Bronchial epithelial cell (primary cell): ENCODE data around the gene ACOT7. TPM values are rescaled to one million over a fixed set of nuclear protein-coding genes. Genes with fewer than 3 reads are reported as not detected.

ENCODE experiments used
- DNase-seq: peaks from one replicate; pipeline ENCODE4 v3.0.0-alpha.2; 2010; ENCODE audit warnings: low read depth
- FAIRE-seq: peaks from 2 replicates; lab custom pipeline; 2011; peaks lifted over from hg19 to GRCh38; lab: Jason Lieb, UNC
- H3K27me3 ChIP-seq: 2 replicates; pipeline ENCODE4 v1.5.1; 2011; ENCODE audit warnings: low read length; ENCODE audit not compliant: control insufficient read depth, insufficient read depth
- H3K36me3 ChIP-seq: 2 replicates; pipeline ENCODE4 v1.5.1; 2011; ENCODE audit warnings: low read length; ENCODE audit not compliant: control insufficient read depth, insufficient read depth
- H3K4me3 ChIP-seq: 2 replicates; pipeline ENCODE4 v1.5.1; 2011; ENCODE audit warnings: mild to moderate bottlenecking, low read depth, low read length, control low read depth
- total RNA-seq: library from RNA; depleted of rRNA; stranded (reverse); fragments of >200 nt; gene quantifications from 2 replicates; pipeline ENCODE4 v1.2.1, GENCODE V29; 2014
- TF ChIP-seq, protein P1 (sequence below): IDR thresholded peaks from 2 replicates; pipeline ENCODE4 v1.5.1; 2011; ENCODE audit warnings: mild to moderate bottlenecking, moderate library complexity, low read length, control low read depth, inconsistent platforms; ENCODE audit not compliant: insufficient read depth, severe bottlenecking

Gene ACOT7
- total RNA-seq, 1 donor from 2014 or later = 89.8 TPM

DNA sequence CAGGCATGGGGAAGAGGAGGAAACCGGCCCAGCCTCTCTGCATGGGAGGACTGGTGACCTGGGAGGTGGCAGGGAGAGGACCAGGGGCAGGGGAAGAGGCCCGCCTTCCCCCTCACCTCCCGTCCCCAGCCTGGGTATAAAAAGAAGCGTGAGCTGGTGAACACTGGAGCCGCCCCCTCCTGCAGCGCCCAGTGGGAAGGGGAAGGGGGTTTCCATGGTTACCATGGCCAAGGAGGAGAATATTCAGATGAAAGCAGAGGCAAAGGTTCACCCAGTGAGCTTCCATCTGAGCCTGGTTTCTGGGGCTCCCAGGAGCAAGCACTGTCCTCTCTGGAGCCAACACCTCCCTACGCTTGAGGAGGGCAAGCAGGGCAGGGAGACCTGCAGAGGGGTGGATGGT, 54.9 kb downstream of the ACOT7 start:
- Histone ChIP-seq H3K27me3 (no peaks in the 10 kb centered on the region), H3K36me3 (peaks cover 18% of the 10 kb centered on the region), H3K4me3 (no peak overlapping the region)
- DNase-seq = no peak
- TF ChIP-seq, protein P1, sequence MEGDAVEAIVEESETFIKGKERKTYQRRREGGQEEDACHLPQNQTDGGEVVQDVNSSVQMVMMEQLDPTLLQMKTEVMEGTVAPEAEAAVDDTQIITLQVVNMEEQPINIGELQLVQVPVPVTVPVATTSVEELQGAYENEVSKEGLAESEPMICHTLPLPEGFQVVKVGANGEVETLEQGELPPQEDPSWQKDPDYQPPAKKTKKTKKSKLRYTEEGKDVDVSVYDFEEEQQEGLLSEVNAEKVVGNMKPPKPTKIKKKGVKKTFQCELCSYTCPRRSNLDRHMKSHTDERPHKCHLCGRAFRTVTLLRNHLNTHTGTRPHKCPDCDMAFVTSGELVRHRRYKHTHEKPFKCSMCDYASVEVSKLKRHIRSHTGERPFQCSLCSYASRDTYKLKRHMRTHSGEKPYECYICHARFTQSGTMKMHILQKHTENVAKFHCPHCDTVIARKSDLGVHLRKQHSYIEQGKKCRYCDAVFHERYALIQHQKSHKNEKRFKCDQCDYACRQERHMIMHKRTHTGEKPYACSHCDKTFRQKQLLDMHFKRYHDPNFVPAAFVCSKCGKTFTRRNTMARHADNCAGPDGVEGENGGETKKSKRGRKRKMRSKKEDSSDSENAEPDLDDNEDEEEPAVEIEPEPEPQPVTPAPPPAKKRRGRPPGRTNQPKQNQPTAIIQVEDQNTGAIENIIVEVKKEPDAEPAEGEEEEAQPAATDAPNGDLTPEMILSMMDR = no peak
- no peak for FAIRE-seq

DNA sequence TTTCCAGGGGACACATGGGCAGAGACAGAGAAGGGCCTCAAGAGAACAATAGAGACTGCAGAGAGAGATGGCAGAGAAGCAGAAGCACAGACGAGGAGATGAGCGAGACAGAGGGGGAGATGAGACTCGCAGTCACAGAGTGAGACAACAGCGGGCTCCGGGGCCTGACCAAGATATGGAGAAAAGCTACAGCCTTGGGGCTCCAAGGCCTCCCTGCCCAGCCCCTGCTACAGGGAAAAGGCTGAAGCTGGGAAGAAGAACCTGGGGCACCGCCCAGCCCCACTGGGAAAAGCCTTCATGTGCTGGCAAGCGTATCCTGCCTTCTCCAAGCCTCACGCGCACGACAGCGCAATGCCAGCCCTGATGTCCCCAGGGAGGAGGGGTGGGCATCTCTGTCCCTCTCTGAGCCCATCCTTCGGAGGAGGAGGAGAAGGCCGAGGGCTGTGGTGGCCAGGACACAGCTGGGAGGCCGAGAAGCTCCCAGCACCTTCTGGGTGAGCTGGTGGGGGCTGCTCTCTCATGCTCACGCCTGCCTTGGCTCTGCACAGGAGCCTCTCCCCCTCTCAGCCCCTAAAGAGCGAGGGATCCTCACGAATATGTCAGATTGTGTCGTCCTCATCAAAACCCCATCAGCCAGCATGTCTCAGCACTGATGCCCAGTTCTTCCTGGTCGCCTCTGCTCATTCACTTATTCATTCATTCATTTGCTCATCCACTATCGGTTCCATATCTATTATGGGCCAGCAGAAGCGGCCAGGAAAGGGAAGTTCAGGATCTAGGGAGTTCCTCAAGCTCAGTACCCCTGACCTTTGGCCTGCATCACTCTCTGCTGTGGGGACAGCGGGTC, 56.6 kb downstream of the ACOT7 start:
- no peak overlapping the region for H3K4me3 ChIP-seq
- DNase-seq (no peak), FAIRE-seq (peak; percentile 86)
- no peaks in the 10 kb centered on the region for H3K27me3 ChIP-seq
- H3K36me3 ChIP-seq = peaks cover 25% of the 10 kb centered on the region
- TF ChIP-seq, protein P1 = no peak

DNA sequence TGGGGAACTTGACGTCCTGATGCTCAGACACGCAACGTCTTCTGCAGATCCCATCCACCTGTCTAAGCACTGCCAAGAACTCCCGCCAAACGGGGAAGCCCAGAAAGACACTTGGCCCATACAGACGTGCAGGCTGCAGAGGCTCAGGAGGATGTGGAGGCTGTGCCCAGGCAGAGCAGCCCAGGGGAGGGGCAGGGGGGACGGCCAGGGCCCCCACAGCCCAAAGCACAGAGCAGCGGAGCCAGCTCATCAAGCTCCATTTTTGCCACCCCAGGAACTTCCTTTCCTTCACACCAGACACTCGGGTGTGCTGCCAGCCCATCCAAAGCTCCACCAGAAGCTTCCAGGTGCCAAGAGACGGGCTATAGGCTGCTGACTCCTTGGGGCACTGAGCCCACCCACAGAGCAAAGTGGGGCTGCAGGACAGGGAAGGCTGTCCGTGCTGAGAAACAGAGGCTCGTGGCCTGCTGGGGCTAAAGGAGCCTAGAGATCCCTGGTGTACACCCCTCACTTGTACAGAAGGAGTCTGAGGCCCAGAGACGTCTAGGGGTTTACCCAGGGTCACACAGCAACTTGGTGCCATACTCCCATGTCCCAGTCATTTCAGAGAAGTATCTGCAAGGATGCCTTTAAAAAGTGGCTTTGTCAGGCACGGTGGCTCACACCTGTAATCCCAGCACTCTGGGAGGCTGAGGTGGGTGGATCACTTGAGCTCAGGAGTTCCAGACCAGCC, 59.1 kb downstream of the ACOT7 start:
- H3K36me3 ChIP-seq = peaks cover 31% of the 10 kb centered on the region
- no peak for FAIRE-seq
- no peak overlapping the region for H3K4me3 ChIP-seq
- TF ChIP-seq, protein P1 = no peak
- H3K27me3 ChIP-seq = no peaks in the 10 kb centered on the region
- DNase-seq = no peak

DNA sequence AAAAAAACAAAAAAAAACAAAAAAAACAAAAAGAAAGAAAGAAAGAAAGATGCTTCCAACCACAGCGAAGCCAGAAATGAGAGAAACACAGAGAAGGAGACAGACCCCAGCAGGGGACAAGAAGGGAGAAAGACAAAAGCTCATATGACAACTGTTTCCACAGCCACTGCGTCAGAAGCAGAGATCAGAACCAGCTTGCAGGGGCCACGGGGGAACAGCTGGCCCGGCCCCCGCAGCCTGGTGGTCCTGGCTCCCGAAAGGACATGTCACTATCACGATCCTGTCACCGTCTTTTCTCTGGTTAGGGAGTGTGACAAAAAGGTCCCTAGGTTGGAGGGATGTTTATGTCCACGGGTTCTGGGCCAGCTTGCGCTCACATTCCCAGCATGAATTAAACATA, 60.7 kb downstream of the ACOT7 start:
- TF ChIP-seq, protein P1 = no peak
- peaks cover 19% of the 10 kb centered on the region for H3K36me3 ChIP-seq
- no peak for DNase-seq
- H3K4me3 ChIP-seq = no peak overlapping the region
- no peaks in the 10 kb centered on the region for H3K27me3 ChIP-seq
- FAIRE-seq = no peak

DNA sequence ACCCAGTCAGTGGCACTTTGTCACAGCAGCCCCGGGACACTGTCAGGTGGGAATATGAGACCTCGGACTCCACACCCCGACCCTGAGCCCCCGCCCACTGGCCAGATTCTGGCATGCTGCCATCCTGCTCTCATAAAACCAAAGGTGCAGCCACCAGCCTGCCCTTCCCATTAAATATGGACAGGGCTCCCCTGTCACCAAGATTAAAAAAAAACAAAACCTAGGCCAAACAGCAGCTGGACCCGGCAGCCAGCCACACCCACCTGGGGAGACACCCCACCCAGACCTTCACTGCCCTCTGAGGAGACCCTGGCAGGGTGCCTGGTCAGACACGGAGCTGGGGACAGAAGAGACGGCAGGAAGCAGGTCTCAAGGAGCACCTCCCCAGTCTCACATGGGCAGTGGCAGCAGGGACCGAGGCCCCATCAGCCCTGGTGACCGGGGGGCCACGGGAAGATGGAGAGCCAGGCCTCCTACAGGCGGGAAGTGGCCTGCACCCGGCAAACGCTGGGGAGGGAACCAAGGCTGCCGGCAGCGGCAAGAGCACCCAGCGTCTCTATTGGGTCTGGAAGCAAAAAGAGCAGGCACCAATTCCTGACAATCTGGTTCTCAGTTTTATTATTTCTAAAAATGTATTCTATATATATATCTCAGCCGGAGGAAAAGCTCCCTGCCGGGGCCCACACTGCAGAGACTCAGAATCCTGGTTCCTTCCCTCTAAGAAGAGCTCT, 61.9 kb downstream of the ACOT7 start:
- H3K36me3 ChIP-seq = peaks cover 21% of the 10 kb centered on the region
- H3K27me3 ChIP-seq = no peaks in the 10 kb centered on the region
- H3K4me3 ChIP-seq = no peak overlapping the region
- DNase-seq (no peak), FAIRE-seq (no peak)
- TF ChIP-seq, protein P1 = no peak
